Measurements from ENCODE around the gene SLC25A40.

- TF ChIP-seq CTCF (IDR thresholded peaks at IDR 0.05; ENCODE audit: low read depth, low read length, poor library complexity, severe bottlenecking), result no peak
- no peak for TF ChIP-seq EZH2phosphoT487 (IDR thresholded peaks at IDR 0.05; ENCODE audit: borderline replicate concordance, low read length)
Observed at GRCh38 chr7:87810726-87811125, 65.4 kb downstream of the SLC25A40 start.
